LHCN-M2 (cell line): ENCODE data around the gene ZYG11A. TPM values are rescaled to one million over a fixed set of nuclear protein-coding genes. Genes with fewer than 3 reads are reported as not detected.

Experiments
- DNase-seq: peaks from one replicate; pipeline ENCODE4 v3.0.0-alpha.2; 2012; ENCODE audit warnings: low read depth
- total RNA-seq: library from RNA; depleted of rRNA; stranded (reverse); fragments of >200 nt; gene quantifications from 2 replicates; pipeline ENCODE4 v1.2.3, GENCODE V29; 2014

ZYG11A gene
- total RNA-seq, 1 experiment from 2014 or later = 0.17 TPM

- DNase-seq = no peak
Measured at GRCh38 chr1:52876843-52877242, 34.3 kb downstream of the ZYG11A start.

- no peak for DNase-seq
Measured at GRCh38 chr1:52877554-52877953, 35.0 kb downstream of the ZYG11A start.

GRCh38 chr1:52880206-52880605, 37.6 kb downstream of the ZYG11A start:
- no peak for DNase-seq

- no peak for DNase-seq
Measured at GRCh38 chr1:52887483-52887882, 44.9 kb downstream of the ZYG11A start.

GRCh38 chr1:52892424-52893215, 50.1 kb downstream of the ZYG11A start:
- no peak for DNase-seq

GRCh38 chr1:52899445-52899894, 56.9 kb downstream of the ZYG11A start:
- no peak for DNase-seq

- no peak for DNase-seq
Measured at GRCh38 chr1:52900402-52900801, 57.8 kb downstream of the ZYG11A start.

GRCh38 chr1:52901384-52901783, 58.8 kb downstream of the ZYG11A start:
- no peak for DNase-seq

GRCh38 chr1:52904208-52904926, 61.8 kb downstream of the ZYG11A start:
- no peak for DNase-seq

GRCh38 chr1:52904927-52905698, 62.6 kb downstream of the ZYG11A start:
- DNase-seq = peak; percentile 32

GRCh38 chr1:52906135-52906603, 63.6 kb downstream of the ZYG11A start:
- no peak for DNase-seq

- no peak for DNase-seq
Measured at GRCh38 chr1:52907068-52907811, 64.7 kb downstream of the ZYG11A start.

- no peak for DNase-seq
Measured at GRCh38 chr1:52907812-52908153, 65.2 kb downstream of the ZYG11A start.

GRCh38 chr1:52911541-52911940, 69.0 kb downstream of the ZYG11A start:
- DNase-seq = no peak

- DNase-seq = no peak
Measured at GRCh38 chr1:52913014-52913413, 70.5 kb downstream of the ZYG11A start.

GRCh38 chr1:52913537-52913936, 71.0 kb downstream of the ZYG11A start:
- no peak for DNase-seq

- DNase-seq = no peak
Measured at GRCh38 chr1:52914463-52914862, 71.9 kb downstream of the ZYG11A start.

- no peak for DNase-seq
Measured at GRCh38 chr1:52915211-52915854, 72.8 kb downstream of the ZYG11A start.

- no peak for DNase-seq
Measured at GRCh38 chr1:52915855-52916220, 73.3 kb downstream of the ZYG11A start.

GRCh38 chr1:52916241-52916975, 73.8 kb downstream of the ZYG11A start:
- no peak for DNase-seq
